Spinal cord (tissue), 10 donors: ENCODE data around the gene SDHAF1. TPM values are rescaled to one million over a fixed set of nuclear protein-coding genes. Genes with fewer than 3 reads are reported as not detected.
A peak's percentile ranks its signal among the peaks of the same experiment; 100 is the strongest.
"Not testable (repeated sequence)": the region's sequence is repeated elsewhere in the genome, so short reads cannot be mapped to it uniquely, and the experiment has no call there.

ENCODE experiments used
- DNase-seq, 6 donors: peaks; one replicate each; pipeline versions ENCODE4 v3.0.0 to v3.0.0-alpha.2; 2013 to 2015; ENCODE audit warnings: low spot score in 6 of 6, low read depth in 4 of 6
- H3K27ac ChIP-seq: one replicate; pipeline ENCODE4 v1.5.1; 2013; ENCODE audit warnings: low read depth, low read length, control low read depth
- H3K27me3 ChIP-seq: one replicate; pipeline ENCODE4 v1.6.1; 2013; ENCODE audit warnings: low read length; ENCODE audit not compliant: control insufficient read depth, insufficient read depth
- H3K36me3 ChIP-seq: one replicate; pipeline ENCODE4 v1.6.1; 2013; ENCODE audit warnings: low read length; ENCODE audit not compliant: control insufficient read depth, insufficient read depth
- H3K4me1 ChIP-seq: one replicate; pipeline ENCODE4 v1.6.1; 2013; ENCODE audit warnings: low read length; ENCODE audit not compliant: control insufficient read depth, insufficient read depth
- H3K4me3 ChIP-seq: one replicate; pipeline ENCODE4 v1.5.1; 2013; ENCODE audit warnings: low read depth, low read length, control low read depth
- H3K9me3 ChIP-seq: one replicate; pipeline ENCODE4 v1.6.1; 2013; ENCODE audit warnings: low read length; ENCODE audit not compliant: control insufficient read depth, insufficient read depth
- WGBS: methylation state at CpG from one replicate; pipeline ENCODE4 v1.1.5; 2013; ENCODE audit warnings: missing lambda C conversion rate; ENCODE audit not compliant: insufficient coverage; 5-methylcytosine and 5-hydroxymethylcytosine counted together
- long read RNA-seq, 4 donors: transcript quantifications; one replicate each; lab custom pipeline, GENCODE V29; 2026
- polyA plus RNA-seq, 2 donors: library from polyadenylated mRNA; unstranded; fragments of 120-200 nt; gene quantifications; one replicate each; pipeline ENCODE4 v1.2.1, GENCODE V29; 2013; ENCODE audit not compliant: insufficient read length in 2 of 2
- total RNA-seq, 2 donors: library from RNA; depleted of rRNA in 1 of 2; stranded (reverse); fragments of 120-200 nt in 1 of 2; fragments of >200 nt in 1 of 2; gene quantifications; one replicate each; pipeline versions ENCODE4 v1.2.3 to v1.2.4, GENCODE V29; 2013 to 2014
- donor health status: healthy.

The SDHAF1 gene
- total RNA-seq: 10 to 100 TPM; 11.4 to 27.5 TPM
- 10 to 100 TPM; 25.3 to 27.3 TPM for polyA plus RNA-seq
- long read RNA-seq, donor 1, transcript SDHAF1-201 (1 exons, 1,117 nt): major isoform, 49 of 61 reads
- long read RNA-seq, donor 1, partial matches to known transcripts: 7 of 61 reads
- long read RNA-seq, donor 1, other reads (novel, unspliced or antisense): 5 of 61 reads
- long read RNA-seq, donor 2, transcript SDHAF1-201 (1 exons, 1,117 nt): major isoform, 21 of 21 reads
- long read RNA-seq, donor 2, partial matches to known transcripts: 0 of 21 reads
- long read RNA-seq, donor 2, other reads (novel, unspliced or antisense): 0 of 21 reads
- long read RNA-seq, donor 3, transcript SDHAF1-201 (1 exons, 1,117 nt): major isoform, 17 of 17 reads
- long read RNA-seq, donor 3, partial matches to known transcripts: 0 of 17 reads
- long read RNA-seq, donor 3, other reads (novel, unspliced or antisense): 0 of 17 reads
- long read RNA-seq, donor 4, transcript SDHAF1-201 (1 exons, 1,117 nt): major isoform, 32 of 32 reads
- long read RNA-seq, donor 4, partial matches to known transcripts: 0 of 32 reads
- long read RNA-seq, donor 4, other reads (novel, unspliced or antisense): 0 of 32 reads

GRCh38 chr19:35995048-35995993, at the start of gene SDHAF1:
TSS of gene SDHAF1 (plus strand) at chr19:35995188. CDS start at chr19:35995275, 87 bp downstream.
- DNase-seq: peak; percentile 81 to 98 (median 92)
- Histone ChIP-seq H3K9me3 (no peaks in the 10 kb centered on the region), H3K27me3 (no peaks in the 10 kb centered on the region), H3K4me1 (peaks cover 32% of the 10 kb centered on the region), H3K27ac (peak within 1 kb of the TSS; percentile 69), H3K4me3 (peak within 1 kb of the TSS; percentile 70), H3K36me3 (peaks cover 27% of the 10 kb centered on the region)
- WGBS: under 1% methylated on average over 94 of the region's 97 CpGs

- peaks cover 55% of the 10 kb centered on the region for H3K36me3 ChIP-seq
These were observed 48.8 kb upstream of the SDHAF1 start for GRCh38 chr19:35946203-35946602.

GRCh38 chr19:35949131-35949530, 45.9 kb upstream of the SDHAF1 start:
- Histone ChIP-seq H3K4me3 (no peak overlapping the region), H3K4me1 (no peaks in the 10 kb centered on the region), H3K36me3 (peaks cover 38% of the 10 kb centered on the region), H3K27me3 (no peaks in the 10 kb centered on the region), H3K27ac (no peak overlapping the region), H3K9me3 (no peaks in the 10 kb centered on the region)
- no CpG with 5 or more reads among the region's 2 CpGs for WGBS
- no peak for DNase-seq

More at GRCh38 chr19:35946203-35946602, 48.8 kb upstream of the SDHAF1 start:
- no peaks in the 10 kb centered on the region for H3K9me3 ChIP-seq
- peaks cover 4% of the 10 kb centered on the region for H3K4me1 ChIP-seq
- no peaks in the 10 kb centered on the region for H3K27me3 ChIP-seq
- no CpG with 5 or more reads among the region's 4 CpGs for WGBS
- H3K27ac ChIP-seq: no peak overlapping the region
- DNase-seq: no peak
- no peak overlapping the region for H3K4me3 ChIP-seq

GRCh38 chr19:35955881-35956634, 38.9 kb upstream of the SDHAF1 start:
- Histone ChIP-seq H3K27ac (no peak overlapping the region), H3K4me3 (no peak overlapping the region), H3K4me1 (peaks cover 10% of the 10 kb centered on the region), H3K27me3 (peaks cover 31% of the 10 kb centered on the region), H3K9me3 (no peaks in the 10 kb centered on the region), H3K36me3 (no peaks in the 10 kb centered on the region)
- no peak for DNase-seq
- 83% methylated on average over 1 of the region's 6 CpGs for WGBS

- H3K9me3 ChIP-seq, H3K4me3 ChIP-seq, DNase-seq, H3K27ac ChIP-seq, H3K36me3 ChIP-seq, H3K4me1 ChIP-seq: not testable (repeated sequence)
- 80% methylated on average over 3 of the region's 8 CpGs for whole genome bisulfite sequencing
- peaks cover 31% of the 10 kb centered on the region for H3K27me3 ChIP-seq
These were observed 37.6 kb upstream of the SDHAF1 start for GRCh38 chr19:35957411-35957810.

- DNase-seq: no peak
- 23% methylated on average over 12 of the region's 15 CpGs for WGBS
- H3K27me3 ChIP-seq: peaks cover 31% of the 10 kb centered on the region
- no peaks in the 10 kb centered on the region for H3K9me3 ChIP-seq
- H3K4me1 ChIP-seq: peaks cover 10% of the 10 kb centered on the region
- H3K36me3 ChIP-seq: no peaks in the 10 kb centered on the region
- H3K4me3 ChIP-seq: no peak overlapping the region
- no peak overlapping the region for H3K27ac ChIP-seq
These were observed 36.3 kb upstream of the SDHAF1 start for GRCh38 chr19:35958660-35959039.

- no peak overlapping the region for H3K27ac ChIP-seq
- H3K4me1 ChIP-seq: peaks cover 10% of the 10 kb centered on the region
- no peaks in the 10 kb centered on the region for H3K9me3 ChIP-seq
- no peaks in the 10 kb centered on the region for H3K36me3 ChIP-seq
- no peak overlapping the region for H3K4me3 ChIP-seq
- peak in 2 of 6 donors; percentile 16 to 28 for DNase-seq
- 11% methylated on average over 97 of the region's 97 CpGs for WGBS
- peaks cover 31% of the 10 kb centered on the region for H3K27me3 ChIP-seq
These were observed 35.7 kb upstream of the SDHAF1 start for GRCh38 chr19:35959040-35959967.

- Histone ChIP-seq H3K27me3 (peaks cover 31% of the 10 kb centered on the region), H3K9me3 (no peaks in the 10 kb centered on the region), H3K36me3 (no peaks in the 10 kb centered on the region), H3K27ac (no peak overlapping the region), H3K4me3 (no peak overlapping the region), H3K4me1 (peaks cover 10% of the 10 kb centered on the region)
- 29% methylated on average over 16 of the region's 20 CpGs for WGBS
- DNase-seq: no peak
These were observed 35.0 kb upstream of the SDHAF1 start for GRCh38 chr19:35959968-35960320.
